Ramos (cell line): ENCODE data around the gene RYR1.

Experiments
- in situ Hi-C: fragments of 300-500 bp; cut with MboI; formaldehyde crosslinking; loops from one replicate; pipeline ENCODE4 v1.14.3; 2022; ENCODE audit warnings: low sequenced_read_pairs; ENCODE audit not compliant: unreplicated experiment

RYR1 gene

GRCh38 chr19:38527466-38528136 lies 94.1 kb downstream of the RYR1 start:
- in situ Hi-C loops: loop anchor here (25.0 kb wide), 1 partner anchor 410 kb away; the partner anchor contains the start of genes MRPS12 and SARS2

GRCh38 chr19:38528213-38528755 lies 94.8 kb downstream of the RYR1 start:
- in situ Hi-C loops: loop anchor here (25.0 kb wide), 1 partner anchor 409 kb away; the partner anchor contains the start of genes MRPS12 and SARS2

GRCh38 chr19:38528931-38529330 lies 95.4 kb downstream of the RYR1 start:
- in situ Hi-C loops: loop anchor here (25.0 kb wide), 1 partner anchor 408 kb away; the partner anchor contains the start of genes MRPS12 and SARS2

GRCh38 chr19:38531515-38531914 lies 98.0 kb downstream of the RYR1 start:
- in situ Hi-C loops: loop anchor here (25.0 kb wide), 1 partner anchor 406 kb away; the partner anchor contains the start of genes MRPS12 and SARS2

GRCh38 chr19:38532939-38533338 lies 99.4 kb downstream of the RYR1 start:
- in situ Hi-C loops: loop anchor here (25.0 kb wide), 1 partner anchor 404 kb away; the partner anchor contains the start of genes MRPS12 and SARS2

GRCh38 chr19:38534574-38534973 lies 101.1 kb downstream of the RYR1 start:
- in situ Hi-C loops: loop anchor here (25.0 kb wide), 1 partner anchor 403 kb away; the partner anchor contains the start of genes MRPS12 and SARS2

- in situ Hi-C loops: loop anchor here (25.0 kb wide), 1 partner anchor 402 kb away; the partner anchor contains the start of genes MRPS12 and SARS2
Observed at GRCh38 chr19:38535212-38535611, 101.7 kb downstream of the RYR1 start.

- in situ Hi-C loops: loop anchor here (25.0 kb wide), 1 partner anchor 400 kb away; the partner anchor contains the start of genes MRPS12 and SARS2
Observed at GRCh38 chr19:38537071-38537936, 103.8 kb downstream of the RYR1 start.

GRCh38 chr19:38538386-38538785 lies 104.9 kb downstream of the RYR1 start:
- in situ Hi-C loops: loop anchor here (25.0 kb wide), 1 partner anchor 399 kb away; the partner anchor contains the start of genes MRPS12 and SARS2

GRCh38 chr19:38538793-38539528 lies 105.5 kb downstream of the RYR1 start:
- in situ Hi-C loops: loop anchor here (25.0 kb wide), 1 partner anchor 398 kb away; the partner anchor contains the start of genes MRPS12 and SARS2

- in situ Hi-C loops: loop anchor here (25.0 kb wide), 1 partner anchor 398 kb away; the partner anchor contains the start of genes MRPS12 and SARS2
Observed at GRCh38 chr19:38539751-38540150, 106.3 kb downstream of the RYR1 start.

GRCh38 chr19:38542040-38542439 lies 108.5 kb downstream of the RYR1 start:
- in situ Hi-C loops: loop anchor here (25.0 kb wide), 1 partner anchor 395 kb away; the partner anchor contains the start of genes MRPS12 and SARS2

- in situ Hi-C loops: loop anchor here (25.0 kb wide), 1 partner anchor 394 kb away; the partner anchor contains the start of genes MRPS12 and SARS2
Observed at GRCh38 chr19:38543286-38543806, 109.9 kb downstream of the RYR1 start.

GRCh38 chr19:38543807-38544568 lies 110.5 kb downstream of the RYR1 start:
- in situ Hi-C loops: loop anchor here (25.0 kb wide), 1 partner anchor 393 kb away; the partner anchor contains the start of genes MRPS12 and SARS2

GRCh38 chr19:38544569-38545315 lies 111.3 kb downstream of the RYR1 start:
- in situ Hi-C loops: loop anchor here (5.0 to 25.0 kb wide), 2 partner anchors 88 to 393 kb away; partner anchors contain the start of genes MRPS12 and SARS2

GRCh38 chr19:38545596-38545995 lies 112.1 kb downstream of the RYR1 start:
- in situ Hi-C loops: loop anchor here (5.0 to 25.0 kb wide), 2 partner anchors 87 to 392 kb away; partner anchors contain the start of genes MRPS12 and SARS2

- in situ Hi-C loops: loop anchor here (5.0 to 25.0 kb wide), 2 partner anchors 85 to 390 kb away; partner anchors contain the start of genes MRPS12 and SARS2
Observed at GRCh38 chr19:38547421-38547820, 113.9 kb downstream of the RYR1 start.
